HS-27A (cell line): ENCODE results near the gene OR7D2.

Source experiments
- DNase-seq: peaks from one replicate; pipeline ENCODE4 v3.0.0-alpha.2; 2012; ENCODE audit warnings: low read depth, missing footprints

Gene OR7D2

GRCh38 chr19:9205501-9206113 is 26.8 kb downstream of the OR7D2 start:
- peak; percentile 38 for DNase-seq

GRCh38 chr19:9219489-9219888 is 40.7 kb downstream of the OR7D2 start, which contains the start of gene OR7D4:
Gene OR7D4, minus strand, starts transcription at chr19:9219589. Its CDS starts 4,752 bp downstream, at chr19:9214837.
- no peak for DNase-seq
